NAMALWA (cell line): ENCODE measurements around the gene FIBP.

ENCODE experiments used
- DNase-seq: peaks from one replicate; pipeline ENCODE4 v3.0.0-alpha.2; 2015; ENCODE audit warnings: low spot score

The FIBP gene

GRCh38 chr11:65870706-65871681 is 17.3 kb downstream of the FIBP start:
- DNase-seq: no peak

DNA sequence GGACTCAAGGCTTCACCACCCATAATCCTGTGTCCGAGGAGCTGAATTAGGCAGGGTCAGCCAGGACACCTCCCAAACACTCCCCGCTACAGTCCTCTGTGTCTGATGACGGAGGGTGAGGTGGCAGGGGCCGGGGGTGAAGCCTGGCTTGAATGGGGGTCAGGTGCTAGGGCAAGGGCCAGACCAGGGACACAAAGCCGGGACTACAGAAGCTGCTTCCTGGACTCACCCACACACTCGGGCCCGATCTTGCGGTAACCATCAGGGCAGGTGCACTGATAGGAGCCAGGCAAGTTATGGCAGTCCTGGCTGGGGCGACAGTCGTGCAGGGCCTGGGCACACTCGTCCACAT is 18.0 kb downstream of the FIBP start:
- no peak for DNase-seq

DNA sequence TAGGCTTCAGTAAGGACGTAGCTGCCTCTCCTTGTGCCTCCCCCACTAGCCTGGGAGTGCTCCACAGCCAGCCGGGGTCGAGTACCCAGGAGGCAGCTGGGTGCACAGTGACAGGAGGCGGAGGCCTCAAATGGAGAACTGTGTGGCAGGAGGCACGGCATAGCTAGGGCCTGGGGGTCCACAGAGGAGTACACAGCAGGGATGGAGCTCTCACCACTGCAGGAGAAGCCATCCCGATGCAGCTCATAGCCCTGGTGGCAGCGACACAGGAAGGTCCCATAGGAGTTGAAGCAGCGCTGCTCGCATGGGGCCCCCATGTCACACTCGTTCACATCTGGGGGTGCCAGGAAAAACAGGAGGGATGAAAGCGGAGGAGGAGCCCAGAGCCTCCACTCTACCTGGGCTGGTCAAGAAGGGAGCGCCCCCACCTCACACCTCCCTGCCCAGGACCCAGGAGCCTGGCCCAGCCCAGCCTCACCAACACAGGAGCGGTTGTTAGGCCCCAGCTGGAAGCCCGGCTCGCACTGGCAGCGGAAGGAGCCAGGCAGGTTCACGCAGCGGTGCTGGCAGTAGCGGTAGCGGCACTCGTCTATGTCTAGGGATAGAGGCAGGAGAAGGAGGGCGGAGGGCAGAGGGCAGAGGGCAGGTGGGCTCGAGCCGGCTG is 18.5 kb downstream of the FIBP start:
- no peak for DNase-seq

GRCh38 chr11:65868907-65869306 is 19.4 kb downstream of the FIBP start:
- DNase-seq: no peak

GRCh38 chr11:65868076-65868667 is 20.1 kb downstream of the FIBP start:
- peak; percentile 40 for DNase-seq

DNA sequence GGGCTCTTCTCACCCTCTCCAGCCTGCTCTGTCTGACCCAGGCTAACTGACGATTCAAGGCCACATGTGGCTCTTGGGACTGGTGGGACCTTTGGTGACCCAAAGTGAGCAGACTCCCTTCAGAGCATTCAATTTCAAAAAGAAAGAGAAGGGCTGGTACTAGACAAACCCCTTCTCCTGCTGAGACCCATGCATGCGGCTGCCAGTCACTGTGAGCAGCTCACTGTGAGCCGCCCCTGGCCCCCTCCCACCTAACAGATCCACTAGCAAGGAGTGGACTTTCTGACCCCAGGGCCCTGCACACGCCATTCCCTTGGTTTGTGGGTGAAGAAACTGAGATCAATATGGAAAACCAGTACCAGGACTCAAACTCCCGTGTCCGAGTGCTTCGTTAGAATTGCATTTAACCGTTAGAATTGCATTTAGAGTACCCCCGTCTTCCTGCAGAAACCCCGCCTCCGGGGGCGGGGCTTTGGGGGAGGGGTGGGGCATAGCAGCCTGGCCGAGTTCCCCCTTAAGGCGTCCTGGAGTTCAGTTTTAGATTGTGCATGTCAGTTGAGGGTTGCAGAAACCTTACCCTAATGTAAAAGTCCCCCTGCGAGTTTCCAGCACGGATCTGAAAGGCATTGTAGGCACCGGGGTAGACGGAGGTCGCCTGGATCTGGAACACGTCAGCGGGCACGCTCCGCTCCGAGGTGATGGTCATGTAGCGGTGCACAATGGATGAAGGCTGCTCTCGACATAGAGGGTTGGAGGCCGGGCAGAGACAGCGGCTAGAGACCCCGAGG is 20.8 kb downstream of the FIBP start:
- peak; percentile 61 for DNase-seq

DNA sequence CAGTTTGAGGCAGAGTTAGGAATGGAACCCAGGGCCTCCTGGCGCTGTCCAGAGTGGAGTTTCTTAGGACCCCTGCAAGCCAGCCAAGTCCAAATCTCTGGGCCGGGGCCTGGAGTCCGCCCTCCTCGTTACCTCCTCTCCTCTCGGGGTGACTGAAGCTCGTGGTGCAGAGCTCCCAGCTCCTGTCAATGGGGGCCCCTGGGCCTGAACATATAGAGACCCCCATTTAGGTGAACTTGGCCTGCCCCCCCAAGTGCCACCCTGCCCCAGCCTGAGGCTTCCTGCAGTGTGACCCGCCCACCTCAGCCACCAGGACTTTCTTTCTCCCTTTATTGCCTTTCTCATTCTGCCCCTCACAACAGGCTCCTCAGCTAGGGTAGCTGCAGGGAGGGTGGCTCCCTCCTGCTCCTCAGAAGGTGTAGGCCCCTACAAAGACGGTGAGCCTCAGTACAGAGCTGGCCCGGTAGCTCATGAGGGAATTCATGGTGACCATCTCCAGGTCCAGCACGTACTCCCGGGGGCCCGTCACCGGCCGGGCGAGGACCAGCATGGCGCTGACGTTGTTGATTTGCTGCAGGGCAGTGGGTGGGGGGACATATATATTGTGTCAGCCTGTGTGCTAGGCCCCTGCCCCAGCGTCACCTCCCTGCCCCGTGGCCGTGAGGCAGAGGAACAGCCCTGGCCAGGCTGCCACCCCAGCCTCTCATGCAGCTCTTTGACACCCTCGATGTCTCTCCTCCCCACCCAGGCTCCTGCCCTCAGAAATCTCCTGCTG is 21.6 kb downstream of the FIBP start:
- no peak for DNase-seq

DNA sequence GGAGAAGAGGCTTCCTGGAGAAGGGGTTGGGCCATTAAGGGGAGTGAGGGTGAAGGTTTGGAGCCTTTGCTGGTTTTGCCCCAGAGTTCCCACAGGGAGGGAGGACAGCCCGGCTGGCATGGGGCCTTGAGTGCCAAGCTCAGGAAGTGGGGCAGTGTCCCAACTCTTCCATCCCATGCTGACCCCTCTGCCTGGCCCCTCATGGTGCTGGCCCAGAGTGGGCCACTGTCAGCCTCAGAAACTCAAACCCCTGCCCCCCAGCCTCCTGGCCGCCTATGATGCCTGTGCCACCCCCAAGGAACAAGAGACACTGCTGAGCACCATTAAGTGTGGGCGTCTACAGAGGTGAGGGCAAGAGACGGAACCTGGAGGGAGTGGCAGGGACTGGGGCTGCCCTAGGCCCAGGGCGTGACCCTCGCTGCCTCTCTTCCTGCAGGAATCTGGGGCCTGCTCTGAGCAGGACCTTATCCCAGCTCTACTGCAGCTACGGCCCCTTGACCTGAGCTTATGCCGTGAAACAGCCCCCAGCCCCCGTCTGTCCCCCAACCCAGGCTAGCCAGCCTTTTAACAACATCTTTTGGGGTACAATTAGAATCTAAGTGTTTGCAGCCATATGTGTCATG is 22.6 kb downstream of the FIBP start:
- DNase-seq: no peak

DNA sequence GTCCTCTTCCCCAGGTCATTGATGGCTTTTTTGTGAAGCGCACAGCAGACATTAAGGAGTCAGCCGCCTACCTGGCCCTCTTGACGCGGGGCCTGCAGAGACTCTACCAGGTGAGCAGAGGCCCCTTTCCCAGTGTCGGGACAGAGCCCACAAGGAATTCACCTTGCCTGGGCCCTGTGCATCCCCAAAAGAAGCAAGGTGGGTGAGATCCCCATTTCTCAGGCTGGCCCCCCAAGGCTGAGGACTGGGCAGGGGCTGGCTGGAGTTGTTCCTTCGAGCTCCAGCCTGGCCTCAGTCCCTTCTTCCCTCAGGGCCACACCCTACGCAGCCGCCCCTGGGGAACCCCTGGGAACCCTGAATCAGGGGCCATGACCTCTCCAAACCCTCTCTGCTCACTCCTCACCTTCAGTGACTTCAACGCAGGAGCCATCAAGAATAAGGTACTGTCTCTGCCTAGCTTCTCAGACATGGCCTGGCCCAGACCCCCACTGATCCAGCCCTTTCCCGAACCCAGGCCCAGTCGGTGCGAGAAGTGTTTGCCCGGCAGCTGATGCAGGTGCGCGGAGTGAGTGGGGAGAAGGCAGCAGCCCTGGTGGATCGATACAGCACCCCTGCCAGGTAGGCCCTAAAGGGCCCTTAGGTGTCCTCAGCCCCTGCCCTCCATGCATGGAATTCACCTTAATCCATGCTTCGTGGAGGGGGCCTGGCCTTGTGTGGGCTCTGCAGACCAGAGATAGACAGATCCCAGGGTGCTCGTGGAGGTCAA is 23.4 kb downstream of the FIBP start:
- no peak for DNase-seq

DNA sequence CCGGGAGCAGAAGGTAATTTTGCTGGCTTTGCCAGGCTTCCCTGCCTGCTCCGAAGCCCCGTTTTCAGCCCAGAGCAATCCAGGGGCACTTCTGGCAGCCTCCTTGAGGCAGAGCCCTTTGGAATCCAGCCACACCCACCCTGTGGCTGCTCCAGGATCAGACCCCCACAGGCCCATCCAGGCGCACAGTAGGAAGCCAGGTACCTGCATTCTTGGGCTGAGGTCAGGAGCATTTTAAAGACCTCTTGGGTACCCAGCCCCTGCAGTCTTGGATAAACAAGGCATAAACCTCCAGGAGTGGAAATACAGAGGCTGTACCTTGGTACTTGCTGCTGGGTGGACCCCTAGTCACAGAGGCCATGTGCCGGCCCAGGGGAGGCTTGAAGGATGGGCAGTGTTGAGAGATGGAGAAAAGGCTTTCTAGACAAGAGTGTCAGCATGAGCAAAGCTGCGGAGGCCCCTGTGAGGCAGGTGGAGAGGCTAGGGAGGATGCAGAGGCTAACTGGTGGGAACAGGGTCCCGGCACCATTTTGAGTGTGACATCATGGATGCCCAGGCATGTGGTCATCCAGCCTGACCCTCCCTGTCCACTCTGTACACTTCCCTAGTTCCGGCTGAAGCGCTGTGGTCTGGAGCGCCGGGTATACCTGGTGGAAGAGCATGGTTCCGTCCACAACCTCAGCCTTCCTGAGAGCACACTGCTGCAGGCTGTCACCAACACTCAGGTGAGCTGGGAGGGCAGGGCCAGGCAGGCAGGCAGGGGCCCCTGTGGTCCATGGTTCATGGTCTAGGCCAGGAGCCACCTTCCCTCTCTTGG is 24.2 kb downstream of the FIBP start:
- DNase-seq: no peak

DNA sequence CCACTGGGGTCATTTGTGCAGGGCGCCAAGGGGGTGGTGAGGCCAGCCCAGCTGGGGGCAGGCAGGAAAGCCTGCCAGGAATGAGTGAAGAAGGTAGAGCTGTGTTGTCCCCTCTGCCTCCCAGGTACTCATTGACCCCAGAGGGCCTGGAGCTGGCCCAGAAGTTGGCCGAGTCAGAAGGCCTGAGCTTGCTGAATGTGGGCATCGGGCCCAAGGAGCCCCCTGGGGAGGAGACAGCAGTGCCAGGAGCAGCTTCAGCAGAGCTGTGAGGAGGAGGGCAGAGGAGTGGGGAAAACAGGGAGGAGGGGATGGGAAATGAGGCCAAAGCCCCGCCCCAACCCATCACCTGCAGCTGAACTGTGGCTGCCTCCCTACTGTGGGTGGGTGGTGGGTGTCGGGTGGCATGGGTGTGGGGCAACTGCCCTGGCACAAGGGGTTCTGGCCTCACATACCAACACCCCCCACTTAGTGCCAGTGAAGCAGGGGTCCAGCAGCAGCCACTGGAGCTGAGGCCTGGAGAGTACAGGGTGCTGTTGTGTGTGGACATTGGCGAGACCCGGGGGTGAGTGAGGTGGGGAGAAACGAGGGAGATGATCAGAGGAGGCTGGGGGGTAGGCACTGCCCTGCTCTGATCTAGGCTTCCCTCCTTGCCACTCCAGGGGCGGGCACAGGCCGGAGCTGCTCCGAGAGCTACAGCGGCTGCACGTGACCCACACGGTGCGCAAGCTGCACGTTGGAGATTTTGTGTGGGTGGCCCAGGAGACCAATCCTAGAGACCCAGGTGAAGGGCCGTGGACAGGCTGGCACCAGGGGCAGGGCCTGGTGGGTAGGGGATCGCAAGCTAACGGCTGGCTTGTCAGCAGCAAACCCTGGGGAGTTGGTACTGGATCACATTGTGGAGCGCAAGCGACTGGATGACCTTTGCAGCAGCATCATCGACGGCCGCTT is 25.1 kb downstream of the FIBP start:
- DNase-seq: no peak

GRCh38 chr11:65862191-65862735 is 26.0 kb downstream of the FIBP start:
- no peak for DNase-seq

DNA sequence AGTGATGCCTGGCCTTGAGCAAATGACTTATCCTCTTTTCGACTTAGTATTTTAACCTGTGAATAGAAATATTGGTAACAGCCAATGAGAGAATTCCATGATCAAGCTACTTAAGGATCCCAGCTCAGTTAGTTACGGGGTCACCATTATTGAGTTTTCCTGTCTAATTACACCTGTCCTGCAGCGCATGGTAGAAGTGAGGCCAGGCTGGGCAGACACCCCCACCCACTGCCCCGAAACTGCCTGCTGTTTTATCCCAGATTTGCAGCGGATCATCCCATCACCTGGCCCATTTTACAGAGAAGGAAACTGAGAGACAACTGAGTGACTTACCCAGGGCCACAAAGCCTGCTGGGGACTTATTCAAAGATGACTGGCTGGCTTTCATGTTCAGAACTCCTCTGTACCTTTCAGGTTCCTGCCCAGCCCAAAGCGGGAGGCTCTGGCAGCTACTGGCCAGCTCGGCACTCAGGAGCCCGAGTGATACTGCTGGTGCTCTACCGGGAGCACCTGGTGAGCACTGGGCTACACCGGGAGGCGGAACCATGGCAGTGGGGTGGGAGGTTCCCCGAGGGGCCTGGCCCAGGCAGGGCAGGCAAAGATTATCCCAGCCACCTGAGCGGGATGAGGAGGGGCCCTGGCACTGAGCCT is 26.6 kb downstream of the FIBP start:
- no peak for DNase-seq

- no peak for DNase-seq
These were observed 27.1 kb downstream of the FIBP start for GRCh38 chr11:65861165-65861505.

DNA sequence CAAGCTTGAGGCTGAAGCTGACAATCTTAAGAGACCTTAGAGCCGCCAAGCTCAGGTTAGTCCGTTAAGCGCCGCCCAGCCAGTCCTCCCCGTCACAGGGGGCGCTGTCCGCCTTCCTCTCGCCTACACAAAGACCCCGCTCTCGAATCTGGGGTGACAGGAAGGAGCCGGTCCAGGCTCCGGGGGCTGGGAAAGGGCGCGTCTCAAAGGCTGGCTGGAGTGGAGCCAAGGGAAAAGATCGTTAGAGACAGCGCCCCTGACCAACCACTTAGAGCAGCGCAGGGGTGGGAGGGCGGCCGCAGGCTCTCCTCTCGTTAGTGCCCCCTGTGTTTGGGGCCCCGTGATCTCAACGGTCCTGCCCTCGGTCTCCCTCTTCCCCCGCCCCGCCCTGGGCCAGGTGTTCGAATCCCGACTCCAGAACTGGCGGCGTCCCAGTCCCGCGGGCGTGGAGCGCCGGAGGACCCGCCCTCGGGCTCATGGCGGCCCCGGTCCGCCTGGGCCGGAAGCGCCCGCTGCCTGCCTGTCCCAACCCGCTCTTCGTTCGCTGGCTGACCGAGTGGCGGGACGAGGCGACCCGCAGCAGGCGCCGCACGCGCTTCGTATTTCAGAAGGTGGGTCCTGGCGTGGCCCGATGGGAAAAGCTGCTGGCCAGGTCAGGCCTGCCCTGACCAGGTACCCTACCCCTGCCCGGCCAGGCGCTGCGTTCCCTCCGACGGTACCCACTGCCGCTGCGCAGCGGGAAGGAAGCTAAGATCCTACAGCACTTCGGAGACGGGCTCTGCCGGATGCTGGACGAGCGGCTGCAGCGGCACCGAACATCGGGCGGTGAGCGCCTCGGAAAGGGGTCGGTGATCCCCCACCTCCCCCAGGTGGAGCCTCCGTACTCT is 27.8 kb downstream of the FIBP start, which contains the start of gene MUS81:
Gene MUS81 (plus strand): TSS at position 156 of the 887 bp plus-strand sequence. CDS start 321 bp downstream, at position 477.
- DNase-seq: peak; percentile 97

GRCh38 chr11:65859812-65860277 is 28.4 kb downstream of the FIBP start:
- DNase-seq: no peak
